G401.6 (cell line): ENCODE results near the gene POSTN.
"Not testable (repeated sequence)": the region's sequence is repeated elsewhere in the genome, so short reads cannot be mapped to it uniquely, and the experiment has no call there.

Source experiments
- FAIRE-seq: peaks from 2 replicates; lab custom pipeline; 2012; peaks lifted over from hg19 to GRCh38; lab: Jason Lieb, UNC

POSTN gene

DNA sequence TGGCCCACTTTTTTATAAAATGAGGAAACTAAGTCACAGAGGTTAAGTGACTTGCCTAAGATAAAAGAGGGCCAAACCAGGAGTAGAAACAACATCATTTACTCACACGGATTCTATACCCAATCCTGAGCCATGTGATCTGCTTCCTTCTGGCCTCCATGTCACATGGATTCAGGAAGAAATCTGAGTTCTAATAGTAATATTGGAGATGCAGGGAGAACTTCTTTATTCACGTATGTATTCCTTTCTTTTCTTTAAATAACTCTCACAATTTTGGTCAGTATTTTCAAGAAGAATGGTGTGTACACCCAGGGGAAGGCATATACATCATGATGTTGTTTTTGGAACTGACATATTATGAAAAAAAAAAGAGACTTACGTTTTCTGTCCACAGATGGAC lies 1.8 kb downstream of the POSTN start:
- FAIRE-seq: no peak

DNA sequence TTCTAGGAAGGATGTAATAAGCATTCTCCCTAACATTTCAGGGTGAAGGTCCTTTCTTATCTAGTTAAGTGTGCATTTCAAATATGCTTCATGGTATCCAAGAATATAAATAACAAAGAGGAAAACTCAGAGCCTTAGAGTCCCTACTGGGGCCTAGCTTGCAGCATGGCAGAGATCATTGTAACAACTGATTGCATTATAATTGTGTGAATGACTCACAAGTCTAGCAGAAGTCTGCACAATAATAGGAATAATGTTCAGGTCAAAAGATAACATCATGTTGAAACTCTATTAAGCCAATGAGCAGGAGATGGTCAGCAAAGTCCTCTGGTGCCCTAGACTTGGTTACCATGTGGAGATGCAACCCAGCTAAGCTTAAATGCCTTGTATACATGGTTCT lies 3.4 kb downstream of the POSTN start:
- no peak for FAIRE-seq

DNA sequence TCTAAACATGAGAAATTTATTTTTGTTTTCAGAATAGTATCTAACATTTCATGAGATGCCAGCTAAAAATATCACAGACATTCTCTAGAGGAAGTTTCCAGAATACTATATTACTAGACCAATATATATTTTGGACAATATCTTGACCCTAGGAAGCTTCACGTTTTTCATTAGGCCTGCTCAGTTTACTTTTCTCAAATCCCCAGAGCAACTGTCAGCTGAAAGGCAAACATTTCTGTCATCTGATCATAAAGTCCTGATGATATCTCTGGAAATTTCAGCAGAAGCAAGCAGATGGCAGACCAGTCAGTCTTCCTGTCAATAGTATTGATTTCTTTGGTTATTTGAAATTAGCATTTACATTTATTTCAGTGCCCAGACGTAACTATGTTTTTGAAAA lies 4.0 kb downstream of the POSTN start:
- FAIRE-seq: no peak

DNA sequence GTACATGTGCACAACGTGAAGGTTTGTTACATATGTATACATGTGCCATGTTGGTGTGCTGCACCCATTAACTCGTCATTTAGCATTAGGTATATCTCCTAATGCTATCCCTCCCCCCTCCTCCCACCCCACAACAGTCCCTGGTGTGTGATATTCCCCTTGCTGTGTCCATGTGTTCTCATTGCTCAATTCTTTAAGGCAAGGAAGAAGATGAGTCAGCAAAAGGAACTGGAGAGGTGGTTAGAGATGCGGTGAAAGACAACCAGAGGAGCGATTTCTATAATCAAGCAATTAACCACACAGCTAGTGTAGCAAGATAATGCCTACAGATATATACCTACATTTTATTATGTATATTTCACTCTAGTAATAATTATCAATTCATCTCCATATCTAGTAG lies 9.2 kb downstream of the POSTN start:
- not testable (repeated sequence) for FAIRE-seq

DNA sequence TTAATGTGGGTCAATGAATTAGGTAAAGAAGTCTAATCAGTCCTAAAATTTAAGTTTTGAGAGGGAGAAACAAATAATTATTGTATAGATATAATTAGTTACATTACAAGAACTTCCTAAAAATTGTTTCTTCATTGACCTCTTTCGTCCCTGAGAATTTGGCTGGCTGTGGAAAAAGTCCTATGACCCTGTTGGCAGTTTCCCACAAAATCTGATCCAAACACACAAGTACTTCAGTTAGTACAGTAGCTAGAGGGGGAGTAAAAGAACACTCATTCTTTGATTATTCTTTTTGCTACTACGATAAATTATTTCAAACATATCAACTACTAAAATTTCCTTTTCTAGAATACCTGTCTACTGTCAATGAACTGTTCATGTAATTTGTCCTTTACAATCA lies 11.3 kb downstream of the POSTN start:
- no peak for FAIRE-seq

DNA sequence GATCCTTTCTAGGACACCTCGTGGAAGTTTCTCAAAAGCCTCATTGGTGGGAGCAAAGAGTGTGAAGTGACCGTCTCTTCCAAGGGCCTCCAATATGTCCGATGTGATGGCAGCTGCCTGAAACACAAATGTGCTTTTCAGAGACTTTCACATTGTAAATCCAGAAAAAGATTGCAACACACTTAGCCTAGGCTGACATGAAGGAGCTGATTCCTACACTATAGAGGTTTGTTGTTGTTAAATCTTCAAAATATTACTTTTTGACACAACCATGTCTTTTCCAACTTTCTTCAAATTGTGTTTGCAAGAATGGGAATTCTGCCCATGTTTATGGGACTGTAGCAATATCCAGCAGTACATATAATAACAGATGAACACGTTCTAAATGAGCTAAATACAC lies 12.4 kb downstream of the POSTN start:
- no peak for FAIRE-seq

DNA sequence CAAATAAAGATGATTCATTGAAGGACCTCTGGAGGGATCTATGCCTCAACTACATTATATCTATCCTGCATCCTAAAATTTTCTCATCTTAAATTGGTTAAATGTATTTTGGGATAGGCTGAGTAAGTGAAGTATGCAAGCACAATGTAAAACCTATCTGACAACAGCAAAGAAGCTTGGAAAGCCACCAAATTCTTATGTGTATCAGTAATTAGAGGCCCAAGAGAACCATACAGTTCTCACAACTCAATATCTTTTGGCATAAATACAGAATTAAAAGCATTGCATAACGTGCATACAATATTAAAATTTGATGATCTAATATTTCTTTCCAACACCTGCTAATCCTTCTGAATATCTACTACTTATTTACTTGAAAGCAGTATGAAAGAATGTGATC lies 13.0 kb downstream of the POSTN start:
- no peak for FAIRE-seq

DNA sequence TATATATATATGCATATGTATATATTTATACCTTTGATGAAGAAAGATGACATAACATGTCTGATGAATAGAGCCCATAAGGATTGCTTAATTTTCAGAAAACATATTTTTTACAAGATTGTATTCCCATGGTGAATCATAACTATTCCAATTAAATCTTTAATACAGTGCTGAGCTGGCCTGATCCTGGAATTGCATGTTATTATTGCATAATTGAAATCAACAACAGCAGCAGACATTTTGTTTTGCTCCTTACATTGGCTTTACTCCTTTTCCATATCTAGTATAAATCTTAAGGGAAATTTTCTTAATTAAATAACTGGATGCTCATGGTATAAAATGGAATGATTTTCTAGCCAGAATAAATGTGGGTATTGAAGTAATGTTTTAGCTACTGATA lies 22.0 kb downstream of the POSTN start:
- FAIRE-seq: no peak

DNA sequence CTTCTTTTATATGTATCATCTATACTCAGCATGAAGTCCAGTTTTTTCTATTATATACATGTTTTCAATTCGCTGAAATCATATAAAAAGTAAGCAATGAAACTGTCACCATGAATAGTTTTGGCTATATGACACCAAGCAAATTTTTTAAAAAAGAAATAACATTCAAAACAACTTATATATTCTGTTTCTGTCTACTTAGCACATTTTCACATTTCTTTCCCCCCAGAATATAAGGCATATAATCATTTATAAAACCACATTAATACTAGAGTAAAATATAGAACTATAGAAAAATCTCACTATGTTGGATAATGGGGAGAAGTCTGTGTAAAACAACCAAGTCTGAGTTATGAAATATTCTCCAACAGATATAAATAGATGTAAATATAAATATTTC lies 33.1 kb downstream of the POSTN start:
- no peak for FAIRE-seq

DNA sequence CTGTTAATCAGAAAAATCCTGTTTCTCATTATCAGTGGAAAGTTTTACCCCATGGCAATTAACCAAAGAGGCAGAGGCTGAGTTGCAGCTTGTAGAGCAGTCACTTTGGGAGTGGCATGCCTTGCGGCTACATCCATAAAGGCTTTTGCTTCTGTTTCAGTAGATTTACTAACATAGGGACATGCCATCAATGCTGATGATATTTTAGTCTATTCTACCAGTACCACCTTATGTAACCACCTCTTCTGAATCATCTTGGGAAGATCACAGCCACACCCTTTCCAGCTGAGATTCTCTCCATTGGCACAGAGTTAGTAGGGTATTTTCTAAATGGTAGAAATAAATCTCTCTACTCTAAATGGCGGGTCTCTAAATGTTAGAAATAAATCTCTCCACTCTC lies 37.5 kb downstream of the POSTN start:
- FAIRE-seq: no peak

DNA sequence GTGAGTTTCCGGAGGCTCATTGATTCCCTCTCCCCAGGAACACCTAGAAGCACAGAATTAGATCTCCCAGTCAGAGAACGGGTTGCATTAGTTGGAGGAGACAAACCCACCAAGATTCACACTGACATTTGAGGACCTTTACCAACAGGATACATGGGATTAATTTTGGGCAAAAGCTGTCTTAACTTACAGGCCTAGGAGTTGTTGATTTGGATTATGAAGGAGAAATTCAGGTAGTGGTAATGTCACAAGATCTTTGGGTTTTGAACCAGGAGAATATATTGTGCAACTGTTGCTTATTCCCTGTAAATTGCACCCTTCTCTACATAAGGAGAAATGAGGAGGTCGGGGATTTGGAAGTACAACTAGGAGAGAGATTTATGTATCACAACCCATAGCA lies 38.0 kb downstream of the POSTN start:
- FAIRE-seq: no peak

DNA sequence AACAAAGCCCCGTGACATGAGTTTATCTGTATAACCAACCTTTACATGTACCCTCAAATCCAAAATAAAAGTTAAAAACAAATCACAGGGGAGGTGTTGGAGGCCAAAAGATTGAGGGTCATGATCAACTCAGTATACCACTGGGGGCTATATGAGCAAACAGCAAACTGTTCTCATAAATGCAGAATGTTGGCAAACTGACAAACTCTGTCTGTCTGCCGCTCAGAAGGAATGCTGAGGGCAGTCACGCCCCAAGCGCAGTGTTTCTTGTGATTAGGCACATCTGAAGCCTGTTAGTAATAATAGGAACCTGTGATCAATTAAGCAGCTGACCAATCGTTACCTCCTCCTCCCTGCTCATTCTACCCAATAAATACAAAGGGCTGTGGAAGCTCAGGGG lies 39.8 kb downstream of the POSTN start:
- not testable (repeated sequence) for FAIRE-seq

DNA sequence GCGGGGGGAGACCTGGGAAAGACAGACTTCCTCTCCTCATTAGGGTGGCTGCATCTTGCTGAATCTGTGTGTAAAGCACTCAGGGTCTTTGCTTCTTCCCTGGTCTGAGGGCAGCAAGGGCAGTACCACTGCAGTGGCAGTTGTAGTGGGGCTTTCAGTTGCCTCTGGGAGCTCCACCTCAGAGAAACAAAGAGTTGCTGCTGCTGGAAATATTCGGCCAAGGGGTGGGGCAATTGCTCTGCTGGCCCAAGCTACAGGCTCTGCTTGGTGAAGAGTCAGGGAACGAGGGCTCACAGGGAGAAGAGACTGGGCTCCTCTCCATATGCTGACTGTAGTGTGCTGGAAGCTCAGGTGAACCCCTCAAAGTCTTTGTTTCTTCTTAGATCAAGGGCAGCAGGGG lies 52.5 kb downstream of the POSTN start:
- no peak for FAIRE-seq

DNA sequence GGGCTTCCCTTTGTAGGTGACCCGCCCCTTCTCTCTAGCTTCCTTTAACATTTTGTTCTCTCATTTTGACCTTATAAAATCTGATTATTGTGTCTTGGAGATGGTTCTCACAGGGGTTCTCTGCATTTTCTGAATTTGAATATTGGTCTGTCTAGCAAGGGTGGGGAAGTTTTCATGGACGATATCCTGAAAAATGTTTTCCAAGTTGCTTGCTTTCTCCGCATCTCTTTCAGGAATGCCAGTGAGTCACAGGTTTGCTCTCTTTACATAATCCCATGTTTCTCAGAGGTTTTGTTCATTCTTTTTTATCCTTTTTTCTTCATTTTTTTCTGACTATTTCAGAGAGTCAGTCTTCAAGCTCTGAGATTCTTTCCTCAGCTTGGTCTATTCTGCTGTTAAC lies 53.6 kb downstream of the POSTN start:
- FAIRE-seq: no peak

DNA sequence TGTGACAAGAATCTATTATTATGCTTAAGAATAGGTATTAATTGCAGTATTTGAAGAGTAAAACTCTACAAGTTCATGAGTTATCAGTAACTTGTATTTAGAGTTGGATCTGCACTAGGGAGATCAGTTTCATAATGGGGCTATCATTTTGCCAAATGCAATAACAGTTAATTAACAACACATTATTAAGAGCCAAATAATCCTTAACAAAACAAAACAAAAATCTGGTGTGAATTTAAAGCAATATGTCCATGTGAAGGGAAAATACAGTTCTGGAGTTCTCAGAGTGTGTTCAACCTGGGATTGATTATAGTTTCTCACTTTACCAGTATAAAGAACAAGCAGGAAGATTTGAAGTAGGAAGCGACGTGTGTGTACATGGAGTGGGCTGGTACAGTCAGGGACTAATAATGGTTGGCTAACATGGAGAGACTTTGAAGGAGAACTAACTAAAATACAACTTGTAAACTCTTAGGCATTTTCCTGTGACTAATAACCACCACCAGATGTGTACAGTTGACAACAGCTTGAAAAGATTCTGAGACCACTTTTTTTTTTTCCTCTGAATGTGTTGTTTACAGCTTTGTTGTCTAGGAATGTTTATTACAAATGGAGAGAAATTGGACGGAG lies 58.5 kb downstream of the POSTN start:
- FAIRE-seq: no peak

DNA sequence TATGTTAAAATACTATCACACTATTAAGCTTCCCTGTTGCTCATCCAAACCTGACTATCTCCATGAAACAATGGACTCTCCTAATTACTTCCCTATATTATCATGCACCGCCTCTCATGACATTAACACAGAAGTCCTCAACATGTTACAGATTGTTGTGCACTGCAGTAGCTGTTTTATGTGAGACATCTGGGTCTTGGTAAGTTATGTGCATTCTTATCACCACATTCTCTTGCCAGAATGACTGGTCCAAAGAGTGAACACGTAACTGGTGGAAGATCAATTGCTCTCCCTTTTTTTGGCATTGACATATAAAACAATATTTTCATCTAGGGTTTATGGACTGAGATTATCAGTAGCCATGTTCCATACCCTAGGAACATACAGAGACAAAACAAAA lies 59.4 kb downstream of the POSTN start:
- no peak for FAIRE-seq

DNA sequence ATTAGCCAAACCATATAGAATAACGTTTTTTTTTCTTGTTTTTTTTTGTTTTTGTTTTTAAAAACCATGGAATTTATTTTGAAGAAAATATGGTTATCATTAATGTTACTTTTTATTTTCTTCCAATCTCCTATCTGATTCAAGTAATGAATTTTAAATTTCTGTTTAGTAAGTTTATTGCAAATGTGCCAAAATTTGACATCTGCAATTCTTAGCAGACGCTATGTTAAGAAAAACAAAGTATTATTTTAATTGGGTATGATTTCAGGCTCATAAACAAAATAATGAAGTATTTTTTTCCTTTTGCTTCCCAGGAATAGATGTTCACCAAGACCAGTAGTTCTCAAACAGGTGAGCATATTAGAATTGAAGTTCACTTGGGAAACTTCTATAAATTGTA lies 63.1 kb downstream of the POSTN start:
- FAIRE-seq: no peak

DNA sequence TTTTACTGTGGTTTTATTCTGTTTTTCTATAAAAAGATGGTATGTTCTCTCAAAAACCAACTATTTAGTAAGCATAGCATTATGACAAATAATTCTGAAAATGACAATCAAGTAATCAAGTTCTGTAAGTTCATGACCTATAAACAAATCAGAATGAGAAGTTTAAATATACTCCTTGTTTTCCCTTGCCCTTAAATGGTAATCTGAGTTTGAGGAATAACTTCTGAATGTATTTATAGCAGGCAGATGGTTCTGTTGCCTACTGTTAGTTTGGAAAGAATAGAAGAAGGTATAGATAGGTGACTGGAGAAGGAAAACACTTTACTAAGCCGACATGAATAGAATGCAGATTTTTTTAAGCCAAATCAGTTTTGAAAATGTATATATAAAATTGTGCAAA lies 63.9 kb downstream of the POSTN start:
- no peak for FAIRE-seq

DNA sequence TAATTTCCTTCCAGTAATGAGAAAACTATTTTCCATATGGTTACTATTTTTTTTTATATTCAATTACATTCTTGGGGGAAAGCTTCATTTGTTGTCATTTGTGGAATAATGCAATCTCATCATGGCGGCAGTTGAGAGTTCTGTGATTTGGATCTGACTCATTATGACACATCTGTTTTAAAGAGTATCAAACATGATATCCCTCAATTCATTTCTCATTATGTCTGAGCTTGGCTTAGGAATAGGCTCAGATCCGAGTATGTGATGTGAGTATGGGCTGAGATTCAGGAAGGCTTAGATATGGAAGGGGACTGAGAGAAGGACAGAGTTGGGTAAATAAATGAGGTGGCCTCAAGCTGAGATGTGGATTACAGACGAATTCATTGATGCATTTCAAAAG lies 64.4 kb downstream of the POSTN start:
- no peak for FAIRE-seq

DNA sequence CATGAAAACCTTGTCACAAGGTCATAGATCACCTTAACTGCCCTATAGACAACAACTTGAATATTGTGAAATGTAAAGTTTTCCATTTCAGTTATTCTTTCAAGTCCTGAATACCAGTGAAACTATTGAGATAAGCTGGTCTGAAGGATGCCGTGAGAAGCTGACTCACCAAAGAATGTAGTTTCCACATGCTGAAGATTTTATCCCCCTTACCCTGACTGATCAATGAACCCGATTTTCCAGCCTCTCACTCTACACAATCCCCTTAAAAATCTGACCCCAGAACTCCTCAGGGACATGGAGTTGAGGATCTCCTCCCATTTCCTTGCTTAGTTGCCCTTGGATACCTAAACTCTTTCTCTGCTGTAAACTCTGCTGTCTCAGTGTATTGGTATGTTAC lies 67.5 kb downstream of the POSTN start:
- no peak for FAIRE-seq

DNA sequence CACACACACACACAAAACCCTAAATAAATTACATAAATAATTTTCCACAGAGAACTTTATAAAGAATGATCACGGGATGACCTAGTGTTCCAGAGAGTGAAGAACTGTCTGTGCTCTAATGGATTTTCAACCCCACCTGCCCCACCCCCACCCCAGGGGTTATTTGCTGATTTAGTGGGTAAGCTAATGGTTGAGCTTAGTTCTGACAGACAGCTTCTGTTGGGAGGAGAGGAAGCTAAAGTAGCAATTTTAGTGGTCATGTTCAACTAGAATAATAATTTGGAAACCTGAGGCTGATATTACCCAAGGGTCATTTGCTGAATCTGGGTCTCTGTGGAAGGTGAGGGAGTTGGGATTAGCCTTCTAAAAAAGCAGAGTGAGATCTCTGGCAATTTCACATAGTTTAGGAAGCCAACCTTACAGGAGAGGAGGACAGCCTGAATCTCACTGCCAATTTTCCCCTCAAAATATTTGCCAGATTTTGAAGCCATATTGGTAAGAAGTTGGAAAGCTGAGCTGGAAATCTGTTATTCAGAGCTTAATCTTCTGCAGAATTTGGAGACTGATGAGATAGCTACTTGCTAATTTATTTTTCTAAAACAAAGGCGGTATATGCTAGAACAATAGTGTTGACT lies 68.7 kb downstream of the POSTN start:
- FAIRE-seq: no peak

DNA sequence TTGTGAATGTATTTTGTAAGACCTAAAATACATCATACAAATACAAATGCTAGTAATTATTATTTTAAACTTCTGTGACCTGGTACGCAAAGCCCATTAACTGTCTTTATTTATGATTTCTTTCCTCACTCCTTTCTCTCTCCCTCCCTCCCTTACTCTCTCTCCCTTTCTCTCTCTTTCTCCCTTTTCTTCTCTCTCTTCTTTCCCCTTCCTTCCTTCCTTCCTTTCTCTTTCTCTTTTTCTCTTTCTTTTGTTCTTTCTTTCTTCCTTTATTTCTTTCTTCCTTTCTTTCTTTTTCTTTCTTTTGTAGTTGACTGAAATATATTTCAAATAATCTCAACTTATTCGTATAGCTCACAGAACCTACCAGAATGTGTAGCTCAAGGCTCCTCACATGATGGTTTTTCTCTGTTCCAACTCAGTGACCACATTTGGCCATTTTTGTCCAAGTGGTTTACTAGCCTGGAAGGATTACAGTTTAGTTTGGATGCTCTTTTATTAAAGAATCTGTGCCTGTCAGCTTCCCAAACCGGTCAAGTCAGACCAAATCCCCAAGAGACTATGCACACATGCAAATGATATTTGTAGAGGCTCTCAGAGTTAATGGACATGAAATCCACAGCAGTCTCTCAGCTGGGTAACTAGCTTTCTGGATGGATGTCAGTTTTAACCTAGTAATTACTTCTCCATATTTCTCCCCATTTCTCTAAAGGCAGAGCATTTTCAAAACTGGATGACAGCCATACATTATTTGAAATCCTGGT lies 71.7 kb downstream of the POSTN start:
- no peak for FAIRE-seq

DNA sequence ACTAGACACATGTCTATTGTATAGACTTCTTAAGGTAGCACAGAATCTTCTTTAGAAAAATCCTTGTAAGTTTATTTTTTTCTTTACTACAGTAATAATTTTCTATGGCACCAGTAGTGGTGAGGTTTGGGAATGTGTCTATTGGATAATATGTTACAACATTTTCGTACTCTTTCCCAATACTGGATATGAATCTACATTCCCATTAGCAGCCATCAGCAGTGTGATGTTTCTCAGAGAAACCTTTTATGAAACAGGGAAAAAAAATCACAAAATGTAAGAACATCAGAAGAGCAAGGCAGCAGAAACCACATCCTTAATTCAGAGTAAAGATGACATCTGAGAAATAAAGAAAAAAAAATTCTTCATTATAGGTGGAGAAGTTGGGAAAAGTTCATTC lies 83.3 kb downstream of the POSTN start:
- no peak for FAIRE-seq
